GM12875 (cell line): ENCODE data around the gene PRR5.
A peak's percentile ranks its signal among the peaks of the same experiment; 100 is the strongest.

Source experiments
- H3K4me3 ChIP-seq: one replicate; pipeline ENCODE4 v1.5.1; 2011; ENCODE audit warnings: low read depth, low read length, control low read depth
- TF ChIP-seq, protein P1 (sequence below): IDR thresholded peaks from 2 replicates; pipeline ENCODE4 v1.5.1; 2011; ENCODE audit warnings: low read depth, mild to moderate bottlenecking, control low read depth, inconsistent platforms, low read length, moderate library complexity, borderline replicate concordance; ENCODE audit not compliant: insufficient read depth

PRR5 gene

DNA sequence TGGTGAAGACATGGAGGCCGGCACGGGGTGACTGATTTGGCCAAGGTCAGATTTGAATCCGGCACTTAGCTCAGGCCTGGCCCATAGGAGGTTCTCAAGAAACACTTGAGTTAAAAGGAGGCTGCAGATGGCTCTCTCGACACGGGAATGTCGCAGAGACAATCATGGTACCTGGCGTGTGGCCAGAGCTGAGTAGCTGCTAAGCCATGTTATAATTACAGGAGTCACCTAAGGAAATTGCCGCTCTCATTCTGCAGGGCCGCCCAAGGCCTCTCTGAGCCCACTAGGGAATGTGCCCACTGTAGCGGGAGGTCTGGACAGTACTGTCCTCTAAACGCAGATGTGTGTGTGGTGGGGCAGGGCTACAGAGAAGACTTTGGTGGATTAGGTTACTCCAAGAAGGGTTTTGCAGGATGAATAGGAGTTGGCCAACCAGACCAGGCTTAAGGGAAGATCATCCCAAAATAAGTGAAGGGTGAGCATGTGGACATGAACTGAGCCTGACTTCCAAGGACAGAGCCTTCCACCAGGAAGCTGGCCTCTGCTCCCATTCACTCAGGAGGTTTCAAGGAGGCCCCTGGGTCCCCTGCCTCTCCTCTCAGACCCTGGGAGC lies 19.3 kb upstream of the PRR5 start:
- TF ChIP-seq, protein P1, sequence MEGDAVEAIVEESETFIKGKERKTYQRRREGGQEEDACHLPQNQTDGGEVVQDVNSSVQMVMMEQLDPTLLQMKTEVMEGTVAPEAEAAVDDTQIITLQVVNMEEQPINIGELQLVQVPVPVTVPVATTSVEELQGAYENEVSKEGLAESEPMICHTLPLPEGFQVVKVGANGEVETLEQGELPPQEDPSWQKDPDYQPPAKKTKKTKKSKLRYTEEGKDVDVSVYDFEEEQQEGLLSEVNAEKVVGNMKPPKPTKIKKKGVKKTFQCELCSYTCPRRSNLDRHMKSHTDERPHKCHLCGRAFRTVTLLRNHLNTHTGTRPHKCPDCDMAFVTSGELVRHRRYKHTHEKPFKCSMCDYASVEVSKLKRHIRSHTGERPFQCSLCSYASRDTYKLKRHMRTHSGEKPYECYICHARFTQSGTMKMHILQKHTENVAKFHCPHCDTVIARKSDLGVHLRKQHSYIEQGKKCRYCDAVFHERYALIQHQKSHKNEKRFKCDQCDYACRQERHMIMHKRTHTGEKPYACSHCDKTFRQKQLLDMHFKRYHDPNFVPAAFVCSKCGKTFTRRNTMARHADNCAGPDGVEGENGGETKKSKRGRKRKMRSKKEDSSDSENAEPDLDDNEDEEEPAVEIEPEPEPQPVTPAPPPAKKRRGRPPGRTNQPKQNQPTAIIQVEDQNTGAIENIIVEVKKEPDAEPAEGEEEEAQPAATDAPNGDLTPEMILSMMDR = no peak
- no peak overlapping the region for H3K4me3 ChIP-seq

DNA sequence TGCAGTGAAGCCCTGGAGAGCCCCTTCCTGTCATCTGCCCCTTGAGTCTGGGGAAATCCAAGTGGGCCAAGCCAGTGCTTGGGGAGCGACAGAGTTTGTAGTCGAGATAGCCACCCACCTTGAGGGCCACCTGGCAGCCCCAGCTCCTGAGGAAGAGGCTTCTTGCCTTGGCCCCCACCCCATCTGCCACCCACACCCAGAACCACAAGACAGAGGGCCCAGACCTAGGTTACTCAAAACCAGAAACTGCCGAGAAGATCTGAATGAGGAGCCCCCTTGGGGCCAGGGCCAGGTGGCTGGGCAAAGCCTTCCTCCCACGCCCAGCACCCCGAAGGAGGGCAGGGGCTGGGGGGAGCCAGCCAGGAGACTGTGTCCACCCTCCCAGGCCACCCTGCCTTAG lies 18.8 kb upstream of the PRR5 start:
- TF ChIP-seq, protein P1 = no peak

DNA sequence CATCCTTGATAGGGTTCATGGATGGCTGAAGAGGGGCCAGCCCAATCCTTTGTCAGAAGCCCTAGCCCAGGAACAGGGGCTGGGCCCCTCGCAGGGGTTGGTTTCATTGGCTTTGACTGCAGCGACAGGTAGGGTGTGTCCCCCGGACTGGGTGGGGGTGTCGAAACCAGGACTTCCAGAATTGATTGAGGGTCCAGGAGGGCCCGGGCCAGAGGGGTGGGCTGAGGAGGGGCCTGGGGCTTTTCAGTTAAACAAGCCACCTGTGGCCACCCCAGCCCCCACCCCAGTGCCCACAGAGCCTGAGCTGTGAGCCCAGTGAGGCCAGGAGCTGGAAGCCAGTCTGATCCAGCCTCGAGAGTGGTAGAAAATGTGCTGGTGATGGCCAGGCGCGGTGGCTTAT lies 18.1 kb upstream of the PRR5 start:
- no peak overlapping the region for H3K4me3 ChIP-seq
- TF ChIP-seq, protein P1 = no peak

More for the DNA sequence above, 18.8 kb upstream of the PRR5 start:
- no peak overlapping the region for H3K4me3 ChIP-seq

DNA sequence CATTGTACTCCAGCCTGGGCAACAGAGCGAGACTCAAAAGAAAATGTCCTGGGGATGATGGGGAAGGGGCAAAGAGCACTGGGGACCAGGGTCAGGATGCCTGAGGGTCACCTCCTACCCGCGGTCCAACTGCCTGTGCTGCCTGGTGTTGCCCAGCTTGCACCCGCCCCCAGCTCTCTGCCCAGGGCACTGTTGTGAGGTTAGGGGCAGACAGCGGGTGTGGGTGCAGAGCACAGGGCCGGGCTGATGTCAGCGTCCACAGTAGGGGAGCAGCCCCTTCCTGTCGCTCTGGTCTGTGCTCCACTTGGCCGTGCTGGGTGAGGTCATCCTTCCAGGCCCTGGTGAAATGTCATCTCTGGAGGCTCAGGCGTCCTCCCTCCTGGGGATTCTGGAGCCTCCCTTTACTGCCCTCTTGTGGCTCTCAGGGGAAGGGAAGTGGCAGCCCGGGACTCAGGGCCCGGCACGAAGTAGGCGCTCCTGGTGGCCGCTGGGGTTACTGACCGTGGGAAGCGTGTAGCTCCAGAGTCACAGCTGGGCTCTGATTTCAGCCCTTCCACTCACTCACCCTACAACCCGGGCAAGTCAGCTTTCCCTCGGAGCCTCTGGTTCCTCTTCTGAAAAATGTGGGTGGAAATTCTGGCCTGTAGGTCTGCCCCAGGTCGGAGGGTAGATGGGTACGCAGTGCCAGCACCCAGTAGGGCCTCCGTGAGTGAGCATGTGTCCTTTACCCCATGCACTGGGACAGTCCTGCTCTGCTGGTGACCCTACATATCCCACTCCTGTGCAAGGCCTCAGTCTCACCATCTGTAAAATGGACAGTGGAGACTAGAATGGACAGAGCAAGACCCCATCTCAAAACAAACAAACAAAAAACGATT lies 17.3 kb upstream of the PRR5 start:
- TF ChIP-seq, protein P1 = peak; percentile 98
- no peak overlapping the region for H3K4me3 ChIP-seq

DNA sequence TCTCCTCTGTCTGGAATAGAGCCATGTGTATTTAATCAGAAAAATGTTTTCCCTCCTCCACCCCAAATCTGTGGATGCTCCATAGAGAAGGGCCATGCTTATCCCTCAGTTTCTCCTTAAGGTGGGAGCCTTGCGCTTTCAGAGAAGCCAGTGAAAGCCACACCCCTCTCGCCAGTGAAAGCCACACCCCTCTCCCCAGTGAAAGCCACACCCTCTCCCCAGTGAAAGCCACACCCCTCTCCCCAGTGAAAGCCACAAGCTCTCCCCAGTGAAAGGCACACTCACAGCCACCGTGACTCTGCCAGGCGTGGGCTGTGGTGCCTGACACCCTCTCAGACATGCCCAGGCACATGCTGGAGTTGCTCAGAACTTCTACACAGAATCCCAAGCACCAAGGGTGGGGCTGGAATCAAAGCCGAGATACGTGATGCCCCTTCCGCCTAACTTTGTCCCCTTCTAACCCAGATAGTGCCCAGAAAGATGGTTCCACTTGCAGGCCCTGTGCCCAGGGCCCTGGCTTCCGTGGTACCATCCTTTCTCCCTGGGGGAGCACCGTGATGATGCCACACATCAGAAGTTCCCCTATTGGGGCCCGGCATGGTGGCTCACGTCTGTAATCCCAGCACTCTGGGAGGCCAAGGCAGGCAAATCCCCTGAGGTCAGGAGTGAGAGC lies 16.5 kb upstream of the PRR5 start:
- no peak overlapping the region for H3K4me3 ChIP-seq
- TF ChIP-seq, protein P1 = no peak

DNA sequence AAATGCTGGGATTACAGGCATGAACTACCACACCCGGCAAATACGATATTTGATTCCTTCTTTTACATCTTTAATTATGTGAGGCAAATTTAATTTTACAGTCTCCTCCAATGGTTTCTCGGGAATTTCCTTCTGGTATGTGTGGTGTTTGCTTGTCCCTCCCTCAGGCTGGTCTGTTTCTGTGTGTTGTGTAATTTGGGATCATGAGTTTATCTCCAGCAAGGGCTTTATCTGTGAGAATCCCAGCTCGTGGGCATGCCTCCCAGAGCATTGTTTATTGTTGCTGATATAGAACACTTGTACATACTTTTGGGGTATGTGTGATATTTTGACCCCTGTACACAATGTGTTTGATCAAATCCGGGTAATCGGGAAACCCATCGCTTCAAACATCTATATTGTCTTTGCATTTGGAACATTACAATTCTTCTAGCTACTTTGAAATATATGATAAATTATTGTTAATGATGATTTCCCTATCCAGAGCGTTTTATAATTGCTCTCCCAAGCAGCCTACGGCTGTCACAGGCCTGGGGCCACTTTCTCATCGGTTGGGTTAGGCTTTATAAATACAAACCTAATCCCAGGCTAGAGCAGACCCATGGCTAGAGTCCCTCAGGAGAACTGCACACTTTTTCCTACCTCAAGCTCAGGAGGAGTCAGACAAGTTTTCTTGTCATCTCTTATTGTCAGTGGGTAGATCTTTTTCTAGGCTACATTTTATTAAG lies 15.0 kb upstream of the PRR5 start:
- no peak overlapping the region for H3K4me3 ChIP-seq
- TF ChIP-seq, protein P1 = no peak
